Transverse colon (tissue), 4 donors: Measurements from ENCODE around the gene BORCS8. TPM values are rescaled to one million over a fixed set of nuclear protein-coding genes. Genes with fewer than 3 reads are reported as not detected.

Experiments used
- DNase-seq: peaks from one replicate; pipeline ENCODE4 v3.0.0-alpha.2; 2019
- H3K27ac ChIP-seq, 4 donors: fragments of 200-600 bp; sonication (generic); 2 replicates each; pipeline ENCODE4 v1.5.1; 2016 to 2018; ENCODE audit warnings: inconsistent platforms in 4 of 4
- H3K27me3 ChIP-seq: fragments of 200-600 bp; sonication (generic); 2 replicates; pipeline ENCODE4 v1.5.1; 2017; ENCODE audit warnings: inconsistent platforms
- H3K36me3 ChIP-seq, 4 donors: fragments of 200-600 bp; sonication (generic); 2 replicates each; pipeline ENCODE4 v1.5.1; 2017 to 2019; ENCODE audit warnings: inconsistent platforms in 4 of 4
- H3K4me1 ChIP-seq, 4 donors: fragments of 200-600 bp; sonication (generic); 2 replicates each; pipeline ENCODE4 v1.5.1; 2017 to 2020; ENCODE audit warnings: inconsistent platforms in 4 of 4
- H3K4me3 ChIP-seq, 4 donors: fragments of 200-600 bp; sonication (generic); 1 replicate in 1 of 4; 2 replicates in 3 of 4; pipeline versions ENCODE4 v1.5.1 to v1.6.1; 2017 to 2019; ENCODE audit warnings: inconsistent platforms in 4 of 4
- H3K9me3 ChIP-seq, 2 donors: fragments of 200-600 bp; sonication (generic); 2 replicates each; pipeline ENCODE4 v1.5.1; 2017 to 2019; ENCODE audit warnings: inconsistent platforms in 2 of 2
- CTCF ChIP-seq, 5 experiments: fragments of 200-600 bp in 3 of 5; fragments of 450-650 bp in 2 of 5; sonication (generic) in 3 of 5; IDR thresholded peaks; 1 replicate in 2 of 5; 2 replicates in 3 of 5; pipeline ENCODE4 v1.5.1; 2016 to 2017; ENCODE audit warnings: antibody characterized with exemption in 5 of 5, inconsistent platforms in 3 of 5, mild to moderate bottlenecking in 2 of 5, moderate library complexity in 1 of 5
- EP300 ChIP-seq: sonication (generic); formaldehyde crosslinking; IDR thresholded peaks from one replicate; pipeline ENCODE4 v1.6.1; 2017; ENCODE audit warnings: antibody characterized with exemption, low read depth
- POLR2A ChIP-seq: fragments of 450-650 bp; IDR thresholded peaks from one replicate; pipeline ENCODE4 v1.6.1; 2016; ENCODE audit warnings: antibody characterized with exemption, mild to moderate bottlenecking, moderate library complexity
- POLR2AphosphoS5 ChIP-seq, 3 donors: sonication (generic); formaldehyde crosslinking; IDR thresholded peaks; one replicate each; pipeline ENCODE4 v1.6.1; 2016; ENCODE audit warnings: antibody characterized with exemption in 3 of 3
- WGBS, 2 donors: methylation state at CpG; one replicate each; pipeline ENCODE4 v1.1.5; 2018; ENCODE audit warnings: low coverage in 1 of 2; 5-methylcytosine and 5-hydroxymethylcytosine counted together
- in situ Hi-C, 4 donors: fragments of 200-750 bp; cut with MboI; loops; one replicate each; pipeline versions ENCODE4 v1.15.0 to v1.15.1; 2017; ENCODE audit warnings: low sequenced_read_pairs in 3 of 4, low pct_ligation_motif_present in 1 of 4, low pct_unique_long_range_greater_than_20kb in 1 of 4
- intact Hi-C: fragments of 100-400 bp; cut with DNase I; formaldehyde crosslinking; loops from one replicate; pipeline ENCODE4 v1.15.1; 2023; ENCODE audit warnings: low total_unique reads
- total RNA-seq, 4 donors: library from RNA; depleted of rRNA; stranded (reverse); fragments of >200 nt; gene quantifications; one replicate each; pipeline ENCODE4 v1.1.0, GENCODE V29; 2016

The BORCS8 gene
- total RNA-seq, 4 donors from 2014 or later, result 13.0 to 132 (median 26.6) TPM

DNA sequence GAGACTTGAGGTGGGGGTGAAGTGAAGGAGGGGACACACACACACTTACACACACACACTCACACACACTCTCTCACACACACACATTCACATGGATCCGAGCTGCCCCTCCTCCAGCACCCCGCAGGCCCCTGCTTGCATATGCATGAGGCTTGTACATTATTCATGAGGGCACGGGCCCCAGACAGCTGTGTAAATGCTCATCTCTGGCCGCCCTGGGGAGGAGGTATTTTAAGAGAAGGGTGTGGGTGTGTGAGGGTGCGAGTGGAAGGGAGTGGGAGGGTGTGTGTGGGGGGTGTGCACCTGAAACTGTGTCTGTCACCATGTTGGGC is 22.2 kb upstream of the BORCS8 start:
- TF ChIP-seq POLR2AphosphoS5 (IDR thresholded peaks at IDR 0.05) (no peak), POLR2A (no peak), CTCF (IDR thresholded peaks at IDR 0.05) (no peak), EP300 (no peak)
- H3K27me3 ChIP-seq, result peaks cover 75% of the 10 kb centered on the region

GRCh38 chr19:19213426-19214158 is 21.6 kb upstream of the BORCS8 start:
- WGBS, 2 donors, result 46% methylated on average over 21 of the region's 21 CpGs; no CpG with 5 or more reads in 1 of the 2 donors
- no peak for DNase-seq

More for the DNA sequence above, 22.2 kb upstream of the BORCS8 start:
- intact Hi-C loops, result no loop called here
- no peaks in the 10 kb centered on the region for H3K9me3 ChIP-seq
- DNase-seq, result no peak
- no peaks in the 10 kb centered on the region for H3K4me1 ChIP-seq
- in situ Hi-C loops, result no loop called here
- H3K4me3 ChIP-seq, result no peak overlapping the region
- no peaks in the 10 kb centered on the region for H3K36me3 ChIP-seq
- 4% methylated on average over 5 of the region's 5 CpGs; no CpG with 5 or more reads in 1 of the 2 donors for WGBS, 2 donors
- no peak overlapping the region for H3K27ac ChIP-seq

DNA sequence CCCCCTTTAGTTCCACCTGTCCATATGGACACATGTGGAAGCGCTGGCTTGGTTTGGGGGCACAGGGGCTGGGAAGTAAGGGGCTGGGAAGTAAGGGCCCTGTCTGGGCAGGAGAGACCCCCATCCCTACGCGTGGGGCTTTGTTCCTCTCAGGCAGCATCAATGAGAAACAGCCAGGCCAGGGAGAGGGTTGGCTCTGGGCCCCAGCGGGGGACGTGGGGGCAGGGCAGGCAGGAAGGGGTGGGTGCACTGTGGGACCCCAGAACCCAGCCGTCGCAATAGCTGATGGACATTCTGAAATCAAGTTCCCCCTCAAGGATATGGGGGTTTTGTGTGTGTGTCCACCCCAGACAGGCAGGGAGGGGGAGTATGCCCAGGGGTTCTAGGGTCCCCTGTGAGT is 21.0 kb upstream of the BORCS8 start:
- TF ChIP-seq EP300 (no peak), POLR2AphosphoS5 (IDR thresholded peaks at IDR 0.05) (no peak), POLR2A (no peak), CTCF (IDR thresholded peaks at IDR 0.05) (no peak)
- Histone ChIP-seq H3K27me3 (peaks cover 69% of the 10 kb centered on the region), H3K4me1 (no peaks in the 10 kb centered on the region), H3K36me3 (no peaks in the 10 kb centered on the region), H3K4me3 (no peak overlapping the region), H3K9me3 (no peaks in the 10 kb centered on the region), H3K27ac (no peak overlapping the region)
- DNase-seq, result no peak
- intact Hi-C loops (no loop called here), in situ Hi-C loops (no loop called here)
- WGBS, 2 donors, result 19 to 40% methylated on average over 2 to 7 of the region's 7 CpGs

More at GRCh38 chr19:19213426-19214158, 21.6 kb upstream of the BORCS8 start:
- in situ Hi-C loops (no loop called here), intact Hi-C loops (no loop called here)
- peaks cover 72% of the 10 kb centered on the region for H3K27me3 ChIP-seq
- no peaks in the 10 kb centered on the region for H3K9me3 ChIP-seq
- H3K4me3 ChIP-seq, result no peak overlapping the region
- H3K36me3 ChIP-seq, result no peaks in the 10 kb centered on the region
- TF ChIP-seq EP300 (no peak), POLR2AphosphoS5 (IDR thresholded peaks at IDR 0.05) (no peak), POLR2A (no peak), CTCF (IDR thresholded peaks at IDR 0.05) (no peak)
- H3K27ac ChIP-seq, result no peak overlapping the region
- H3K4me1 ChIP-seq, result no peaks in the 10 kb centered on the region

- H3K4me3 ChIP-seq, result no peak within 1 kb of the TSS
- no peak for TF ChIP-seq CTCF (IDR thresholded peaks at IDR 0.05)
- TF ChIP-seq POLR2A, result no peak
- no peak for TF ChIP-seq EP300
- TF ChIP-seq POLR2AphosphoS5 (IDR thresholded peaks at IDR 0.05), result no peak
- in situ Hi-C loops (no loop called here), intact Hi-C loops (no loop called here)
- WGBS, 2 donors, result 0 to 21% methylated on average over 3 to 40 of the region's 54 CpGs
- peaks cover 67% of the 10 kb centered on the region for H3K27me3 ChIP-seq
- H3K27ac ChIP-seq, result no peak within 1 kb of the TSS
- H3K36me3 ChIP-seq, result no peaks in the 10 kb centered on the region
- DNase-seq, result no peak
- H3K9me3 ChIP-seq, result no peaks in the 10 kb centered on the region
- no peaks in the 10 kb centered on the region for H3K4me1 ChIP-seq
Observed at GRCh38 chr19:19211499-19212420, 19.8 kb upstream of the BORCS8 start, which contains the start of gene NCAN. Gene NCAN (plus strand): TSS chr19:19211958. CDS start chr19:19216954, 4,996 bp downstream.
